ENCODE measurements around the gene PITX1. TPM values are rescaled to one million over a fixed set of nuclear protein-coding genes. Genes with fewer than 3 reads are reported as not detected.
A peak's percentile ranks its signal among the peaks of the same experiment; 100 is the strongest.

PITX1 gene
- total RNA-seq, 1 experiment from 2014 or later = 38.5 TPM

GRCh38 chr5:135020111-135020895, 13.7 kb downstream of the PITX1 start:
- Histone ChIP-seq H3K27ac (no peak overlapping the region), H3K36me3 (no peaks in the 10 kb centered on the region), H3K4me3 (no peak overlapping the region), H3K27me3 (no peaks in the 10 kb centered on the region), H3K4me1 (peaks cover 3% of the 10 kb centered on the region), H3K9me3 (replicated peaks) (no peaks in the 10 kb centered on the region)
- peak in 1 of 2 experiments; percentile 19 for DNase-seq

- H3K36me3 ChIP-seq = no peaks in the 10 kb centered on the region
- H3K27ac ChIP-seq = no peak overlapping the region
- H3K4me1 ChIP-seq = no peaks in the 10 kb centered on the region
- H3K4me3 ChIP-seq = no peak overlapping the region
- no peaks in the 10 kb centered on the region for H3K9me3 ChIP-seq (replicated peaks)
- no peak for DNase-seq
- H3K27me3 ChIP-seq = no peaks in the 10 kb centered on the region
Observed at GRCh38 chr5:135019314-135019713, 14.7 kb downstream of the PITX1 start.

- Histone ChIP-seq H3K4me1 (no peaks in the 10 kb centered on the region), H3K36me3 (no peaks in the 10 kb centered on the region), H3K4me3 (no peak overlapping the region), H3K9me3 (replicated peaks) (no peaks in the 10 kb centered on the region), H3K27ac (no peak overlapping the region), H3K27me3 (no peaks in the 10 kb centered on the region)
- DNase-seq = no peak
Observed at GRCh38 chr5:135018457-135018856, 15.6 kb downstream of the PITX1 start.

DNA sequence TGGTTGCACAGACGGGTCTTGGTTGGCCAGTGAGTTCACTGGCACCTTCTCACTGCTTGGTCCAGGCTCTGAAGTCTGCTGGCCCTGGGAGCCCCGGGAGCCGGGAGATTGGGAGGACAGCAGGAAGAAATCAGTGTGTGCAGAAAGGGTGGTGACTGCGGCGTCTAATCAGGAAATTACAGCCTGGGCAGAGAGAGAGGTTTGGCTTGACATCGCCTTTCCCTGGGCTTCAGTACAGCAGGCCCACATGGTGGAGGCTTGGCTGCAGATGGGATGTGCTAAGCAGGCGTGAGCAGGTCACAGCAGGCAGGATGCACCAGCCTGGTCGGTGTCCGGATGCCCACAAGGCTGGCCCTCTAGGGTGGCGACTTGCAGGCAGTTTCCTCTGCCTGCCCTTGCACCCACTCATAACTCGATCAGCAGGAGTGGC, 17.2 kb downstream of the PITX1 start:
- Histone ChIP-seq H3K4me1 (no peaks in the 10 kb centered on the region), H3K9me3 (replicated peaks) (no peaks in the 10 kb centered on the region), H3K36me3 (no peaks in the 10 kb centered on the region), H3K27me3 (no peaks in the 10 kb centered on the region), H3K27ac (no peak overlapping the region), H3K4me3 (no peak overlapping the region)
- DNase-seq = no peak

GRCh38 chr5:135015942-135016341, 18.1 kb downstream of the PITX1 start:
- Histone ChIP-seq H3K36me3 (no peaks in the 10 kb centered on the region), H3K4me1 (no peaks in the 10 kb centered on the region), H3K4me3 (no peak overlapping the region), H3K27ac (no peak overlapping the region), H3K9me3 (replicated peaks) (no peaks in the 10 kb centered on the region), H3K27me3 (no peaks in the 10 kb centered on the region)
- DNase-seq = no peak

DNA sequence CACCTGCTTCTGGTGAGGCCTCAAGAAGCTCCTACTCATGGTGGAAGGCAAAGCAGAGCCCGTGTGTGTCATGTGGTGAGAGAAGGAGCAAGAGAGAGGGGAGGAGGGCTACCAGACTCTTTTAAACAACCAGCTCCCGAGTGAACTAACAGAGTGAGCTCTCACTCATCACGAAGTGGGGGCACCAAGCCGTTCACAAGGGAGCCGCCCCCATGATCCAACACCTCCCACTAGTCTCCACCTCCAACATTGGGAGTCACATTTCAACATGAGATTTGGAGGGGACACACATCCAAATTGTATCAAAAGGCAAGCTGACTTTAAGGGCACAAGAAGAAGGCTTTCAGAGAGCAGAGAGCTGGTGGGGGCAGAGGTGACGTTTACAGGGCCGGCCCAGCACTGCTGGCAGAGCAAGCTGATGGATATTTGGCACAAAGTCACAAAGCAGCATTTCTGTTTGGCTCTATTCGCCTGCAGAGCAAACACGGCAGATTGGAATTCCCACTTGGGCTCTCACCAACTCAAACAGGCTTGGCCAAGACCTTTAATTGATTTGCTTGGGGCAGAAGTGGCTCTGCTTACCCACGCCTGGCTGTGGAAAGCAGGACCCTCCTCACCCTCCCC, 20.0 kb downstream of the PITX1 start:
- no peaks in the 10 kb centered on the region for H3K27me3 ChIP-seq
- H3K4me1 ChIP-seq = no peaks in the 10 kb centered on the region
- no peak overlapping the region for H3K27ac ChIP-seq
- H3K9me3 ChIP-seq (replicated peaks) = no peaks in the 10 kb centered on the region
- no peak for DNase-seq
- no peak overlapping the region for H3K4me3 ChIP-seq
- no peaks in the 10 kb centered on the region for H3K36me3 ChIP-seq

- Histone ChIP-seq H3K36me3 (no peaks in the 10 kb centered on the region), H3K27ac (no peak overlapping the region), H3K27me3 (no peaks in the 10 kb centered on the region), H3K4me1 (no peaks in the 10 kb centered on the region), H3K9me3 (replicated peaks) (no peaks in the 10 kb centered on the region), H3K4me3 (no peak overlapping the region)
- DNase-seq = no peak
Observed at GRCh38 chr5:135013445-135013844, 20.6 kb downstream of the PITX1 start.

- no peak for DNase-seq
Observed at GRCh38 chr5:135012951-135013391, 21.1 kb downstream of the PITX1 start.

DNA sequence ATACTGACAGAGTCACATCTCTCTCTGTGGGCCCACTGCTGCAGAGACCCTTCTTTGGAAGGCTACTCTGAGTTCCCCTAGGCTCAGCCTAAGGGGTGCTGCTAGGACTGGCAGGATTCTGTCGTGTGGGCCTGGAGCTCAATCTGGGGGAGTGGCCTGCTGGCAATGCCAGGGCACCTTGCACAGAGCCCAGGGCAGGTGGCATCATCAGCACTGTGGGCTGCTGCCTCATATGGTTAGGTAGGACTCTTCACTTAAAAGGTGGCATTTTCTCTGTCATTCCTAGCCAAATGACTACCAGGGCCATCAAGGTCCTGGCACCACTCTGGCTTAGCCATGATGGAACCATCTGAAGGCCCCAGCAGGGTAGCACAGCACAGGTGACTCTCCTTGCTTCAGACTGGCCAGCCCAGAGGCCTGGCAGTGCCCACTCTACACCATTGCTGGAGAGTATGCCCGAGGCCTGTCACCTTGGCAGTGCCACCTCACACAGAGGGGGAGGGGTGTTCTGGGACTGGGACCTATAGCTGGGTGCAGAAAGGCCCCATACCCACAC, 21.9 kb downstream of the PITX1 start:
- Histone ChIP-seq H3K27me3 (no peaks in the 10 kb centered on the region), H3K36me3 (no peaks in the 10 kb centered on the region), H3K4me1 (no peaks in the 10 kb centered on the region), H3K4me3 (no peak overlapping the region), H3K27ac (no peak overlapping the region), H3K9me3 (replicated peaks) (no peaks in the 10 kb centered on the region)
- DNase-seq = no peak

More at GRCh38 chr5:135012951-135013391, 21.1 kb downstream of the PITX1 start:
- Histone ChIP-seq H3K36me3 (no peaks in the 10 kb centered on the region), H3K4me3 (no peak overlapping the region), H3K27me3 (no peaks in the 10 kb centered on the region), H3K4me1 (no peaks in the 10 kb centered on the region), H3K27ac (no peak overlapping the region), H3K9me3 (replicated peaks) (no peaks in the 10 kb centered on the region)

DNA sequence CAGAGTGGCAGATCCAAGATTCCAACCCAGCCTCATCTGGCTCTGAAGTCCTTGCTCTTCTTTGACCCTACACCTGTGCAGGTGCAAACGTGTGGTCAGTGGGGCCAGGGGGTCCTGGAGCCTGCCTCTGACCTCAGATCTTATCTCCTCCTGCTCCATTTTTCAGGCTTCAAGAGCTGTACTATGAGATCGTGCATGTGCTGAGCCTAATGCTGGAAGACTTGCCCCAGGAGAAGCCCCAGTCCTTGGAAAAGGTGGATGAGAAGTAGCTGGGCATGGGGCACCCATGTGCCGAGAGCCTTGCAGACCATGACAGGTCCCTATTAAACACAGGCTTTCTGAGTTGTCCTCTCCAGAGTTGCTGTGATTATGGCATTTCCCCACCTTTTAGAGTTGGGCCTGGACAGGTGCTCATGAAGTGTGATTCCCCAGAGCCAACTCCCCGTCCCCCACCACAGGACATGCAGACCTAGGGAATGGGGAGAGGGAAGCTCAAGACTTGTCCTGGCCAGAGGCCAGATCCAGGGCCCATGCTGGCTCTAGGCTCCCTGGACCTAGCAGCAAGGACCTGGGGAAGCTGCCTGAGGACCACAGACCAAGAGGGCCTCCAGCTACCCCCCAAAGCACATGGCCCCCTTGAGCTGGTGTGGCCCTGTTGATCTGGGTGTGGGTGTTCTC, 22.5 kb downstream of the PITX1 start:
- no peaks in the 10 kb centered on the region for H3K27me3 ChIP-seq
- DNase-seq = no peak
- no peaks in the 10 kb centered on the region for H3K4me1 ChIP-seq
- no peak overlapping the region for H3K27ac ChIP-seq
- H3K36me3 ChIP-seq = no peaks in the 10 kb centered on the region
- no peaks in the 10 kb centered on the region for H3K9me3 ChIP-seq (replicated peaks)
- H3K4me3 ChIP-seq = no peak overlapping the region

GRCh38 chr5:135010502-135011354, 23.3 kb downstream of the PITX1 start:
- no peaks in the 10 kb centered on the region for H3K27me3 ChIP-seq
- DNase-seq = no peak
- H3K9me3 ChIP-seq (replicated peaks) = no peaks in the 10 kb centered on the region
- H3K27ac ChIP-seq = no peak overlapping the region
- H3K36me3 ChIP-seq = no peaks in the 10 kb centered on the region
- H3K4me3 ChIP-seq = no peak overlapping the region
- H3K4me1 ChIP-seq = no peaks in the 10 kb centered on the region

DNA sequence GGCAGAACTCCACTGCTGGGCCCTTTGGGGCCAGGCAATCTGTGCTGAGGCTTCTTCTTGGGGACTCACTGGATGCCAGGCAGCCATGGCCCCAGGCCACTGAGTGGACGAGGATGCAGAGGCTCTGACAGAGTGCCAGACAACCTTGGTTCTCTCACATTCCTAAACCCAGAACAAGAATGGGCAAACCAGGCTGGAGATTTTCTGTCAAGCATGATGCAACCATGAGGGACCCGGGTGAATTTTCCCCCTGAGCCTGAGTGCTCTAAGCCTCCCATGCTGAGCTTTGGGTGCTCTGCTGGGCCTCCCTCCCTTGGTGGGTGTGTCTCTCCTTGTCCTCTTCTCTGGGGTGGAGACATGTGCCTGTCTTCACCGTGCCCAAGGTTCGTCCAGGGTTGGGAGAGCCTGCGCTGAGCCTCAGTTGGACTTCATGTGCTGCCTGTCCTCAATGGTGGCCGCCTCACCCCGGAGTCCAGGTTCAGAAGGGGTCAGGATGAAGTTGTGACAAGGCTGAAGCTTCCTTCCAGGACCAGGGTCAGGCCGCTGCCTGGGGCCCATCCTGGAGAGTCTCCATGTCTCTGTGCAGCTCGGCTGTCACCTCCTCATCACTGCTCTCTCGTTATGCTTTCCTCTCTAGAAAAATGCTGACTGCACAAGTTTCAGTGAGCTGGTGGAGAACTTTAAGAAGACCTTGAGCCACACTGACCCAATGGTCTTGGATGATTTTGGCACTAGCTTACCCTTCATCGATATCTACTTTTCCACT, 24.1 kb downstream of the PITX1 start:
- DNase-seq = no peak
- Histone ChIP-seq H3K9me3 (replicated peaks) (no peaks in the 10 kb centered on the region), H3K36me3 (no peaks in the 10 kb centered on the region), H3K27me3 (no peaks in the 10 kb centered on the region), H3K27ac (no peak overlapping the region), H3K4me3 (no peak overlapping the region), H3K4me1 (no peaks in the 10 kb centered on the region)

DNA sequence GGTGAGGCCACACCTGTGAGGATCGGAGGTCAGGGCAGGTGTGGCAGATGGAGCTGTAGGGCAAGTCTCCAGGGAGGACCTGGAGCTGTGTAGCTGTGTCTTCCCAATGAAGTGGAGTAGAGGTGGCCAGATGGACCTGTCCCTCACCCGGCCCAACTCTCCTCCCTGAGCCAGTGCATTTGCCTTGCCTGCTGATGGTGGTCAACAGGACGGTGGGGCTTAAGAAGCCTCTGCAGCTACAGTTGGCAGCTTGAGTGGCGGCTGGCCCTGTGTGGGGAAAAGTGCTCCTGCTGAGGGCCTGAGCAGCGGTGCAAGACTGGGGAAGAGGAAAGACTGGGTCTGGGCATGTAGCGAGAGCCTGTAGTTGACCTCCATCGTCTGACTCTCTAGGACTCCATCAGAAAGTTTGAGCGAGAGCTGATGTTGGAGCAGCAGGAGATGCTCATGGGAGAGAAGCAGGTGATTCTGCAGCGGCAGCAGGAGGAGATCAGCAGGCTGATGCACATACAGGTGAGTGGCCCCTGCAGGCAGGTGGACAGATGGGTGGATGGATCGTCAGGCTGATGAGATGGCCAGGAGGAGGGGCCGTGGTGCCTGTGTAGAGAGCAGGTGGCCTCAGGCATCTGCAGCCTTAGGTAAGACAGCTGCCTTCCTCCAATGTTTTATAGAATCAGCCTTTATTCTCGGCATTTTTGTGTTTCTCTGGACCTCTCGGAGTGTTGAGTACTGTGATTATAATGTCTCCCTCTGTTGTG, 24.9 kb downstream of the PITX1 start:
- Histone ChIP-seq H3K9me3 (replicated peaks) (no peaks in the 10 kb centered on the region), H3K4me3 (no peak overlapping the region), H3K36me3 (no peaks in the 10 kb centered on the region), H3K27me3 (no peaks in the 10 kb centered on the region), H3K27ac (no peak overlapping the region), H3K4me1 (no peaks in the 10 kb centered on the region)
- DNase-seq = no peak
